OCI-LY3 (cell line): ENCODE results near the gene CLIC5.
A peak's percentile ranks its signal among the peaks of the same experiment; 100 is the strongest.

Experiments used
- H2AFZ ChIP-seq: fragments of 200-600, 300-600 bp; shearing (Covaris generic); 2 replicates; pipeline ENCODE4 v1.6.0; 2014; ENCODE audit warnings: antibody characterized with exemption, low read depth, low read length
- H3K27ac ChIP-seq: fragments of 200-600, 300-600 bp; sonication (generic); 2 replicates; pipeline ENCODE4 v1.5.1; 2014; ENCODE audit warnings: mild to moderate bottlenecking, low read length, moderate library complexity, mixed read lengths
- H3K27me3 ChIP-seq: fragments of 200-600, 300-600 bp; sonication (generic); 2 replicates; pipeline ENCODE4 v1.6.1; 2014; ENCODE audit warnings: low read depth, low read length, mixed read lengths
- H3K36me3 ChIP-seq: fragments of 200-600, 300-600 bp; sonication (generic); replicated peaks from 2 replicates; pipeline ENCODE3; 2014; ENCODE audit warnings: low read depth, low read length, mixed read lengths
- H3K4me1 ChIP-seq: fragments of 300-600, 200-600 bp; sonication (generic); 2 replicates; pipeline ENCODE4 v1.6.1; 2014; ENCODE audit warnings: low read length, mixed read lengths
- H3K4me2 ChIP-seq: fragments of 200-600, 300-600 bp; sonication (generic); 2 replicates; pipeline ENCODE4 v1.6.1; 2014; ENCODE audit warnings: low read length, mixed read lengths
- H3K4me3 ChIP-seq: fragments of 300-600, 200-600 bp; sonication (generic); 2 replicates; pipeline ENCODE4 v1.5.1; 2014; ENCODE audit warnings: antibody characterized with exemption, mild to moderate bottlenecking, low read length, moderate library complexity
- H3K79me2 ChIP-seq: fragments of 300-600, 200-600 bp; shearing (Covaris generic); 2 replicates; pipeline ENCODE4 v1.6.1; 2014; ENCODE audit warnings: mild to moderate bottlenecking, low read length, mixed read lengths
- H3K9ac ChIP-seq: fragments of 300-600, 200-600 bp; shearing (Covaris generic); 2 replicates; pipeline ENCODE4 v1.6.0; 2014; ENCODE audit warnings: mild to moderate bottlenecking, low read length, moderate library complexity
- H3K9me3 ChIP-seq: fragments of 200-600, 300-600 bp; shearing (Covaris generic); 2 replicates; pipeline ENCODE4 v1.6.1; 2014; ENCODE audit warnings: low read length, mixed read lengths; ENCODE audit not compliant: insufficient read depth
- H4K20me1 ChIP-seq: fragments of 200-600, 300-600 bp; sonication (generic); 2 replicates; pipeline ENCODE4 v1.6.1; 2016; ENCODE audit warnings: low read length, mixed read lengths; ENCODE audit not compliant: insufficient read depth
- EZH2phosphoT487 ChIP-seq: fragments of 200-600 bp; shearing (Covaris generic); IDR thresholded peaks from 2 replicates; pipeline ENCODE4 v1.6.1; 2018; ENCODE audit warnings: antibody characterized with exemption, mixed run types, low read depth
- TF ChIP-seq, protein P1 (sequence below): fragments of 200-600, 300-600 bp; sonication (generic); IDR thresholded peaks from 2 replicates; pipeline ENCODE4 v1.5.1; 2014; ENCODE audit warnings: antibody characterized with exemption, low read length, low read depth

The CLIC5 gene

DNA sequence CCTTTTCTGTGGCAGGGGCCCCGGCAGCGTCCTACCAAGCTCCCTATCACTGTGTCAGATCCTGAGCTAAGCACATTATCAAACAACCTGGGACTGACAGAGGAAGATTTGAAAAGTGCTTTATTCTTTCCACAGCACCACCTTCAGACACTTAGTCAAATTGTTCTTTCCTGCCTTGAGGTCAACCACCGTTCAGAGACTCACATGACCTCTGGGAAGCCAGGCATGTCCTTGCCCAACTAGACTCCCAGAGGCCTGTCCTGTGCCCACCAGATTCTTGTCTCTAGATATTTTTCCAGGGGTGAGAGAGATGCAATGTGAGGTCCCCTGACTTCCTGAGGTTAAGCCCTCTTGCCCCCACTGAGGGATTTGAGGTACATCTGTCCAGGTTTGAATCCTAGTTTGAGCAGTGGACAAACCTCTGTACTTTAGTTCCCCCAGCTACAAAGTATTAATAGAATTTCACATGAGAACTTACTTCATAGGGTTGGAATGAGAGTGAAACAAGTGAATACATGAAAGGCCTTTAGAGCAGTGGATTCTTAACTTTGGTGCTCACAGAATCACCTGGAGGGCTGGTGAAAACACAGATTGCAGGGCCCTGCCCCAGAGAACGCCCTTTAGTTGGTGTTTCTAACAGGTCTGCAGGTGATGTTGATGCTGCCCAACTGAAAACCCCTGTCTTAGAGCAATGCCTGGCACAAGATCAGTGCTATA, 179.8 kb downstream of the CLIC5 start:
- Histone ChIP-seq H3K36me3 (no peaks in the 10 kb centered on the region), H3K79me2 (no peaks in the 10 kb centered on the region)

DNA sequence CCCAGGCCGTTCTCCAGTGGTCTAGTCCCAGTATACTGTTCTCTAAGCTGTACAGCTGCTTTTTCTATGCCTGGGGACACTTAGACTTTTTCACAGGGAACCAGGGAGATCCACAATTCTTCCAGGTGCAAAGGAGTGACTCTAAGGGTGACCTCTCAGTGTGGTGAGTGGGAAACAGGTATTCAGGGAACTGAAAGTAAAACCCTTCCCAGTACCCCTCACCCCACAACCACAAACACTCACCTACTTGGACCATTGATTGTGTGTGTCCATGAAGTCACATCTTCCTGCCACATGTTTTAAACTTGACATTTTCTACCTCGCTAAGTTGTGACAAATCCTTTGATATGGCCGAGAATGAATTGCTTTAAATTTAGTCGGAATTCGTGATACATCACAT, 183.6 kb downstream of the CLIC5 start:
- peaks cover 8% of the 10 kb centered on the region; the same call in 1 of the 2 replicates for H3K9me3 ChIP-seq
- H3K4me2 ChIP-seq = peak overlapping the region; percentile 85; the same call in 1 of the 2 replicates
- peaks cover 20% of the 10 kb centered on the region for H4K20me1 ChIP-seq
- H3K4me3 ChIP-seq = no peak overlapping the region
- H3K27ac ChIP-seq = no peak overlapping the region
- H2AFZ ChIP-seq = no peak overlapping the region
- H3K79me2 ChIP-seq = no peaks in the 10 kb centered on the region
- TF ChIP-seq, protein P1, sequence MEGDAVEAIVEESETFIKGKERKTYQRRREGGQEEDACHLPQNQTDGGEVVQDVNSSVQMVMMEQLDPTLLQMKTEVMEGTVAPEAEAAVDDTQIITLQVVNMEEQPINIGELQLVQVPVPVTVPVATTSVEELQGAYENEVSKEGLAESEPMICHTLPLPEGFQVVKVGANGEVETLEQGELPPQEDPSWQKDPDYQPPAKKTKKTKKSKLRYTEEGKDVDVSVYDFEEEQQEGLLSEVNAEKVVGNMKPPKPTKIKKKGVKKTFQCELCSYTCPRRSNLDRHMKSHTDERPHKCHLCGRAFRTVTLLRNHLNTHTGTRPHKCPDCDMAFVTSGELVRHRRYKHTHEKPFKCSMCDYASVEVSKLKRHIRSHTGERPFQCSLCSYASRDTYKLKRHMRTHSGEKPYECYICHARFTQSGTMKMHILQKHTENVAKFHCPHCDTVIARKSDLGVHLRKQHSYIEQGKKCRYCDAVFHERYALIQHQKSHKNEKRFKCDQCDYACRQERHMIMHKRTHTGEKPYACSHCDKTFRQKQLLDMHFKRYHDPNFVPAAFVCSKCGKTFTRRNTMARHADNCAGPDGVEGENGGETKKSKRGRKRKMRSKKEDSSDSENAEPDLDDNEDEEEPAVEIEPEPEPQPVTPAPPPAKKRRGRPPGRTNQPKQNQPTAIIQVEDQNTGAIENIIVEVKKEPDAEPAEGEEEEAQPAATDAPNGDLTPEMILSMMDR = no peak
- no peak for TF ChIP-seq EZH2phosphoT487
- H3K27me3 ChIP-seq = peaks cover 79% of the 10 kb centered on the region
- no peaks in the 10 kb centered on the region for H3K36me3 ChIP-seq
- H3K4me1 ChIP-seq = peaks cover 35% of the 10 kb centered on the region
- no peak overlapping the region for H3K9ac ChIP-seq

More for the DNA sequence above, 179.8 kb downstream of the CLIC5 start:
- H3K9ac ChIP-seq = no peak overlapping the region
- no peak overlapping the region for H3K4me2 ChIP-seq
- H2AFZ ChIP-seq = no peak overlapping the region
- H3K4me1 ChIP-seq = peaks cover 23% of the 10 kb centered on the region
- H3K27ac ChIP-seq = no peak overlapping the region
- H3K4me3 ChIP-seq = no peak overlapping the region
- H4K20me1 ChIP-seq = peaks cover 12% of the 10 kb centered on the region
- peaks cover 83% of the 10 kb centered on the region for H3K27me3 ChIP-seq
- TF ChIP-seq EZH2phosphoT487 = no peak
- TF ChIP-seq, protein P1 = peak; percentile 21; the same call in 1 of the 2 replicates
- H3K9me3 ChIP-seq = no peaks in the 10 kb centered on the region
